Measurements from ENCODE around the gene ZNF574.

ZNF574 gene

GRCh38 chr19:42059196-42059595 lies 16.8 kb upstream of the ZNF574 start:
- DNase-seq (ENCODE audit: low spot score) = no peak

DNA sequence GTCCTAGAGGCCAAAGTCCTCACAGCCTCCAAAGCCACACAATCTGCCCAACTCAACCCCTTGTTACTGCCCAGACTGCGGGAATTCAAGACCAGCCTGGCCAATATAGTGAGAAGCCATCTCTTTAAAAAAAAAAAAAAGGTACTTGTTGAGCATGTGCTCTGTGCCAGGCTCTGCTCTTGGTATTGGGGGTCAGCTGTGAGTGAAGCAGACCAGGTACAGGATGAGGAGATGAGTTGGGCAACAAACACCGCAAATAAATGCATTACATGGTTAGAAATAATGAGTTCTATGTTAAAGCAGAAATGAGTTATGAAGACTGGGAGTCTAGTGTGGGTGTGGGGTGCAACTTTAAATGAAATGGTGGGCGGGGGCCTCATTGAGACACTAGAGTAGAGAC lies 15.8 kb upstream of the ZNF574 start:
- DNase-seq (ENCODE audit: low spot score) = no peak

GRCh38 chr19:42062381-42062780 lies 13.6 kb upstream of the ZNF574 start:
- no peak for DNase-seq (ENCODE audit: low spot score)

GRCh38 chr19:42064432-42064831 lies 11.5 kb upstream of the ZNF574 start:
- DNase-seq (ENCODE audit: low spot score) = no peak

DNA sequence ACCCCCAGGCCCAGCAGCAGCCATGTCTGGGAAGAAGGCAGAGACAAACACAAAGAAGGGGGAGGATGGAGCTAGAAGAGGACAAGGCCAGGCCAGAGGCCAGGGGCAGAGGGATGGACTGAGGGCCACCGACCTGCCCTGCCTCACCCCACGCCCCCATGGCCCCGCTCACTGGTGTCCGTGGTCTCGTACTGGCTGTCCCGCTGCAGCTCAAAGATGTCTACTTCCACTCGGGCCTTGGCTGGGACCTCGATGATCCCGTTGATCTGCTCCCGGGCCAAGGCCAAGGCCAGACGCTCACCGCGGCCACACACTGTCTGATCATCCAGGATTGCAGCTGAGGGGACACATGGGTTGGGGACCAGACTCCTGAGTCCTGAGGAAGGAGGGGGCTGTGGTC lies 10.9 kb upstream of the ZNF574 start:
- no peak for DNase-seq (ENCODE audit: low spot score)

- no peak for DNase-seq (ENCODE audit: low spot score)
Observed at GRCh38 chr19:42065511-42065910, 10.5 kb upstream of the ZNF574 start.

DNA sequence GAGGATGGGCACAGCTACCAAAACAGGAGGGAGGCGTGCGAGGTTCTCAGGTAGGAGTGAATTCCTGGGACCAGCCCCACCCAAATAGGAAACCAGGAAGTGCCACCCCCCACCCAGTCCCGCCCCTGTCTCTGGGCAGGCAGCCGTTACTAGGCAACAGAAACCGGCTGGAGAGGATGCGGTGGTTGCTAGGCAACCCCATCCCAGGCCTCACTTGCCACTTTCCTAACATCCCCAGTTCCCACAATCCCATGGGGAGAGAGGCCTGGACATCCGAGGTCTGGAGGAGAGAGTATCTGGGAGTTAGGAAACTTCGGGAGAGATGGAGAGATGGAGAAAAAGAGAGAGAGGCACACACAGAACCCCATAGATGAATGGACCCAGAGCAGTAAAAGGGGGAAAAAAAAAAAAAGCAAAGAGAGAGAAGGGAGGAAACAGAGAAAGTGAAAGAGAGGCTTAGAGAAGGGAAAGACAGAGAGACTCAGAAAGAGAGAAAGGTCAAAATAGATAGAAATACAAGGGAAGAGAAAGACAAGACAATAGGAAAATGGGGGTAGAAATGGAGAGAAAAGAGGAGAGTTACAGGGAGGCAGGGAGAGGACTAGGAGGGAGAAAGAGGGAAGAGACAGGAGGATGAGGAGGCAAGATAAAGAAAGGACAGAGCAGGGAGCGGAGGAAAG lies 9.8 kb upstream of the ZNF574 start:
- DNase-seq (ENCODE audit: low spot score) = peak; percentile 51

DNA sequence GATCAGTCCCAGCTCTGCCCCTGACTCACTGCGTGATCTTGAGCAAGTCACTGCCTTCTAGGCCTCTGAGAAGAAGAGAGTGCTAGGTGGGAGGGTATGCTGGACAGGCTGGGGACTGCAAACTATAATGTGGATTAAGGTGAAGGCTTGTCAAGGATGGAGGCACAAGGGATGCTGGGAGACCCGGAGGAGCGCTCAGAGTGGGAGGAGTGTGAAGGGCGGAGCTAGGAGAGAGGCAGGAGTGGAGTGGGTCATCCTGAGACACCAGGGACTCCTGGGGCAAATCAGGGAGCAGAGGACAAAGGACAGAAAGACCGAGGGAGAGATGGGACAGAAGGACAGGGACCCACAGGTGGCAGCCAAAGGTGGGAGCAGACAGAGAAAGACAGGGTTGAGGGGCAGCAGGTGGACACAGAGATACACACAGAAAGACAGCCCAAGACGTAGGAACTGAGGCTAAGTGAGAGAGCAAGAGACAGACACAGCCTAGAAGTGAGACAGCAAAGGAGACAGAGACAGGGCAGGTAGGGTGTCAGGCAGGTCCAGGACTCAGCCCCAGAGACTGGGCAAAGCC lies 8.6 kb upstream of the ZNF574 start:
- no peak for DNase-seq (ENCODE audit: low spot score)

DNA sequence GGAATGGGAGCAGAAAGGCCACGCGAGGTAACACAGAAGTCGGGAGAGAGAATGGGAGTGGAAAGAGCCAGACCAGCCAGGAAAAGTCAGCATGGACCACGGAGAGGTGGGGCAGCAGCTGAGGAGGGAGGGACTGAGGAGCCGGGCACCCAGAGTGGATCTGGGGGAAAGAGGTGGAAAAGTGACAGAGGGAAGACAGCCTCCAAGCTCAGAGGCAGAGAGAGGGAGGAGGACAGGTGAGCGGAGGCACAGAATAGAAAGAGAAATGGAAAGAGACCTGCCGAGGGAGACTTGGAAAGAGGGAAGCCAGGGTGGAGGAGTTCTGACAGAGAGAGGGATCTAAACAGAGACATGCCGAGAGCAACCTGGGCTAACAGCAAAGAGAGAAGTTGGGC lies 7.6 kb upstream of the ZNF574 start:
- DNase-seq (ENCODE audit: low spot score) = no peak

DNA sequence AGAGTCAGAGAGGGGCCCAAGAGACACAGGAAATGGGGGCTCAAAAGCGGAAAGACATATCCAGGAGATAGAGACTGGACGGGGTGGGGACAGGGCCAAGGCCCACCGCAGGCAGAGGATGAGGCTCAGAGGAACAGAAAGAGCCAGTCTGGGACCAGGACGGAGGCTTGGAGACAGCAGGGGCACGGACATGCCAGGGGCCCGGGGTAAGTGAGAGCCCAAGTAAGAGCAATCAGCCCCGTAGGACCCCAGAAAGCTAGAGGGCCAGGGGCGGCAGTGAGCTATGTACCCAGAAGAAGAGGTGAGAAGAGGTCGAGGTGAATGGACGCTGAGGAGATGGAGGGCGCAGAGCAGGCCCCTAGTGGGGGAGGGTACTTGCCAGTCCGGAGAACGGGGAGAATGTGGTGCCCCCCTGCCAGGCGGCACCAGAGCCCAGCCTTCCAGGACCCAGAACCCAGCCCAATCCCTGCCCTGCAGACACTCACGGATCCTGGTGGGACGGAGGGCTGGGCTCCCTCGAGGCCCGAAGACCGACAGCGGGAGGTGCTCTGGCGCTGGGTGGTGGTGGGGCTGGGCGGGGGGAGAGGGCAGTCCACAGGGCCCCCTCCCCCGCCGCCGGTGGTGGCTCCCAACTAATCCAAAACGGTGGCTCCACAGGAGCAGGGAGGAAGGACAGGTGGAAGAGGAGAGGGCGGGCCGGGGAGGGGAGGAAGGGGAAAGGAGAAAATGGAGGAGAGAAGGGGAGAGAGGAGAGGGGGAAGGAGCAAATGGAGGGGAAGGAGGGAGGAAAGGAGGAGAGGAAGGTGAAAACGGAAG lies 7.0 kb upstream of the ZNF574 start:
- DNase-seq (ENCODE audit: low spot score) = no peak

DNA sequence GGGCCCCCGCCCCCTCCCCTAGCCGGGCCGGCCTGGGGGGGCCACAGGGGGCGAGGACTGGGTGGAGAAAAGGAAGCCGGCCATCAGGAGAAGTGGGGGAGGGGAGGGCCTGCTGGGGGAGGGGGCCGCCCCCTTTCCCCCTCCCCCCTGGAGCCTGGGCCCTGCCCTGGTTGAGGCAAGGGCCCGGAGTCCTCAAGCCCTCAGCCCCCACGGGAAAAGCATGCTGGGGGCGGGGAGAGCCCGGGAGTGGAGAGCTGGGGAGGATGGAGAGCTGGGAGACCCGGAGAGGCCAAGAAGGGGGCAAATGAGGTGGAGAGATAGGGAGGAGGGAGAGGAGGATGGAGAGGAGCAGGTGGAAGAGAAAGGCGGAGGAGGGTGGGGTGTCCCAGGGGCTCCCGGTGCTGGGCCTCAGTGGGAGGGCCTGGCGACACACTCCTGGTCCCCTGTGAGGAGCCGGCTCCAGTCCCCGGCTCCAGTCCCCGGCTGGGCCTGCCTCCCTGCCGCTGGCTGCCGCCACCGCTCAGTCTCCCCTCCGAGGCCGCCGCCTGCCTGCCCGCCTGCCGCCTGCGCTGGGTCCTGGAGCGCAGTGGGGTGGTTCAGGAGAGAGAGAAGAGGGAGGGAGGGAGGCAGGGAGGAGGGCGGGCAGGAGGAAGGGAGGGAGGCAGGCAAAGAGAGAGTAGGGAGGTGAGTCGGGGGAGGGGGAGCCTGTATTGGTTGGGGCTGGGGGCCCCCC lies 6.2 kb upstream of the ZNF574 start, which contains the start of gene GRIK5:
GRIK5 (minus strand) TSS at position 588 of the 733 bp plus-strand sequence. CDS start 4,436 bp downstream, outside the sequence.
- no peak for DNase-seq (ENCODE audit: low spot score)

- DNase-seq (ENCODE audit: low spot score) = no peak
Observed at GRCh38 chr19:42071247-42071646, 4.7 kb upstream of the ZNF574 start.

DNA sequence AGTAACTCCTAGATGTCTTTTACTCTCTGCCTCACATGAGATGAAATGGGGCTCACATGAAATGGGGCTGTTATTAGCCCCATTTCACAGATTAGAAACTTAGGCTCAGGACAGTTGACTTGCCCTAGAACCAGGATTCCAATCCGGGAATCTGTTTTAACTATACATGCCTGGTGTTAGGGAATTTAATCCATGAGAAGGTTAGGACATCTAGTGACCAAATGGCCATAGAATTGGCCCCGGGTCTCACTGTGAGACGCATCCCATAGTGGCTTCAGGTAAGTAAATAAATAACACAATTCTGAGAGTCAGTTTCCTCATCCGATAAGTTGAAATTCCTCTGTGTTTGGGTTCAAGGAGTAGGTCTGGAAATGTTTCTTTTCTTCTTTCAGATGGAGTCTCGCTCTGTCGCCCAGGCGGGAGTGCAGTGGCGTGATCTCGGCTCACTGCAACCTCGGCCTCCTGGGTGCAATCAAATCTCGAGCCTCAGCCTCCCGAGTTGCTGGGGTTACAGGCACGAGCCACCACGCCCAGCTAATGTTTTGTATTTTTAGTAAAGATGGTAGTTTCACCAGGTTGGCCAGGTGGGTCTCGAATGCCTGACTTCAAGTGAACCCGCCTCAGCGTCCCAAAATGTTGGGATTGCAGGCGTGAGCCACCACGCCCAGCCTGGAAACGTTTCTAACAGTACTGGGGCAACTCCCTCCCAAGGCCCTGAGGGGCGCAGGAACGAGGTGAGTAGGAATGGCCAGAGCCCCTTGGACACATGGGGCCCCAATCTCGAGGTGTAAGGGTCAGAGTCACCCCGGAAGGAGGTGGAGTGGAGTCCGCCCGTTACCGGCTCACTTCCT lies 1.2 kb upstream of the ZNF574 start:
- DNase-seq (ENCODE audit: low spot score) = no peak

DNA sequence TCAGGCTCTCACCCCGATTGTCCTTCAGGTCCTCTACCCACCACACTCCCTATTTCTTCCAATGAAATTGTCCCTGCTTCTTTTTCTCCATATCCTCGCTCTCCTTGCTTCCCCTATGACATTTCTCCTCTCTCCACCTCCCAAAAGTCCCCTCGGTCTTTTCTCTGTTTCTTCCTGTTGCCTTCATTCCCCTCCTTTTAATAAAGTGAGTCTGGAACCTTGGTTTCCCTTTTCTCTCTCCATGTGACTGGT lies 676 bp upstream of the ZNF574 start:
- DNase-seq (ENCODE audit: low spot score) = peak; percentile 15

DNA sequence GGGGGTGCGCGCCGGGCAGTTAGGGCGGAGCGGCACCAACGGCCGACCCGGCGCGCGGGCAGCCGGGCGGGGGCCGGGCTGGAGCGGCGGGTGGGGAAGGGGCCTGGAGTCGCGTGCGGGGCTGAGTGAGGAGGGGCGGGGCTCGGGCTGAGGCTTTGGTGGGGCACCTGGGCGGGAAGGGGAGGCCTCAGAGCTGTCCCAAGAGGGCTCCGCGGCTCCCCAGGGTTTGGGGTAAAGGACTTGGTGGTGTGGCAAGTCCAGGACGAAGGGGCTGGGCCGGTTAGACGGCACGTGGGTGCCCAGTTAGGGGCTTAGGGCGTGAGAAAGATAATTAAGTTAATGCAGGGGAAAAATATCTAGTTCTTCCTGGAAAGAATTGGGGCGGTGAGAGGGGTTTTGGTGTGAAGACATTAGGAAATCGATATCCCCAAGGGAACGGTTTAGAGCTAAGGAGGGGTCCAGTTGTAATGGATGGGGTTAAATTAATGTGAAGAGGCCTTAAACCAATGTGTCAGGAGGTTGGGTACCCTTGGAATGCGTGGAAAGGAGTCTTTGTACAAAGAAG lies 496 bp downstream of the ZNF574 start:
- no peak for DNase-seq (ENCODE audit: low spot score)

- DNase-seq (ENCODE audit: low spot score) = no peak
Observed at GRCh38 chr19:42078058-42078457, 2.1 kb downstream of the ZNF574 start.

DNA sequence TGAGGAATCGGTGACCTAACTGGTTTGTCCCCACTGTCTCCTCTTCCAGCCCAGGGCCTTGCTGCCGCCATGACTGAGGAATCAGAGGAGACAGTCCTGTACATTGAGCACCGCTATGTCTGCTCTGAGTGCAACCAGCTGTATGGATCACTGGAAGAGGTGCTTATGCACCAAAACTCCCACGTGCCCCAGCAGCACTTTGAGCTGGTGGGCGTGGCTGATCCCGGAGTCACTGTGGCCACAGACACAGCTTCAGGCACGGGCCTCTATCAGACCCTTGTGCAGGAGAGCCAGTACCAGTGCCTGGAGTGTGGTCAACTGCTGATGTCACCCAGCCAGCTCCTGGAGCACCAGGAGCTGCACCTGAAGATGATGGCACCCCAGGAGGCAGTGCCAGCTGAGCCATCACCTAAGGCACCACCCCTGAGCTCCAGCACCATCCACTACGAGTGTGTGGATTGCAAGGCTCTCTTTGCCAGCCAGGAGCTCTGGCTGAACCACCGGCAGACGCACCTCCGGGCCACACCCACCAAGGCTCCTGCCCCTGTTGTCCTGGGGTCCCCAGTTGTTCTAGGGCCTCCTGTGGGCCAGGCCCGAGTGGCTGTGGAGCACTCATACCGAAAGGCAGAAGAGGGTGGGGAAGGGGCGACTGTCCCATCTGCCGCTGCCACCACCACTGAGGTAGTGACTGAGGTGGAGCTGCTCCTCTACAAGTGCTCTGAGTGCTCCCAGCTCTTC lies 2.7 kb downstream of the ZNF574 start:
- DNase-seq (ENCODE audit: low spot score) = no peak

DNA sequence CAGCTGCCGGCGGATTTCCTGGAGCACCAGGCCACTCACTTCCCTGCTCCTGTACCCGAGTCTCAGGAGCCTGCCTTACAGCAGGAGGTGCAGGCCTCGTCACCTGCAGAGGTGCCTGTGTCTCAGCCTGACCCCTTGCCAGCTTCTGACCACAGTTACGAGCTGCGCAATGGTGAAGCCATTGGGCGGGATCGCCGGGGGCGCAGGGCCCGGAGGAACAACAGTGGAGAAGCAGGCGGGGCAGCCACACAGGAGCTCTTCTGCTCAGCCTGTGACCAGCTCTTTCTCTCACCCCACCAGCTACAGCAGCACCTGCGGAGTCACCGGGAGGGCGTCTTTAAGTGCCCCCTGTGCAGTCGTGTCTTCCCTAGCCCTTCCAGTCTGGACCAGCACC lies 3.3 kb downstream of the ZNF574 start:
- DNase-seq (ENCODE audit: low spot score) = no peak

DNA sequence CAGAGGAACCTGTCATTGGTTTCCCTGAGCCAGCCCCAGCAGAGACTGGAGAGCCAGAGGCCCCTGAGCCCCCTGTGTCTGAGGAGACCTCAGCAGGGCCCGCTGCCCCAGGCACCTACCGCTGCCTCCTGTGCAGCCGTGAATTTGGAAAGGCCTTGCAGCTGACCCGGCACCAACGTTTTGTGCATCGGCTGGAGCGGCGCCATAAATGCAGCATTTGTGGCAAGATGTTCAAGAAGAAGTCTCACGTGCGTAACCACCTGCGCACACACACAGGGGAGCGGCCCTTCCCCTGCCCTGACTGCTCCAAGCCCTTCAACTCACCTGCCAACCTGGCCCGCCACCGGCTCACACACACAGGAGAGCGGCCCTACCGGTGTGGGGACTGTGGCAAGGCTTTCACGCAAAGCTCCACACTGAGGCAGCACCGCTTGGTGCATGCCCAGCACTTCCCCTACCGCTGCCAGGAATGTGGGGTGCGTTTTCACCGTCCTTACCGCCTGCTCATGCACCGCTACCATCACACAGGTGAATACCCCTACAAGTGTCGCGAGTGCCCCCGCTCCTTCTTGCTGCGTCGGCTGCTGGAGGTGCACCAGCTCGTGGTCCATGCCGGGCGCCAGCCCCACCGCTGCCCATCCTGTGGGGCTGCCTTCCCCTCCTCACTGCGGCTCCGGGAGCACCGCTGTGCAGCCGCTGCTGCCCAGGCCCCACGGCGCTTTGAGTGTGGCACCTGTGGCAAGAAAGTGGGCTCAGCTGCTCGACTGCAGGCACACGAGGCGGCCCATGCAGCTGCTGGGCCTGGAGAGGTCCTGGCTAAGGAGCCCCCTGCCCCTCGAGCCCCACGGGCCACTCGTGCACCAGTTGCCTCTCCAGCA lies 4.2 kb downstream of the ZNF574 start:
- no peak for DNase-seq (ENCODE audit: low spot score)

Measured in COLO829 (cell line).